GM21423 (cell line): Measurements from ENCODE around the gene NOTUM.

Source experiments
- ATAC-seq: cut with Tn5 transposase; IDR thresholded peaks from one replicate; pipeline ENCODE4 v1.9.1; 2021; ENCODE audit warnings: mild to moderate bottlenecking, moderate library complexity; ENCODE audit not compliant: unreplicated experiment

The NOTUM gene

DNA sequence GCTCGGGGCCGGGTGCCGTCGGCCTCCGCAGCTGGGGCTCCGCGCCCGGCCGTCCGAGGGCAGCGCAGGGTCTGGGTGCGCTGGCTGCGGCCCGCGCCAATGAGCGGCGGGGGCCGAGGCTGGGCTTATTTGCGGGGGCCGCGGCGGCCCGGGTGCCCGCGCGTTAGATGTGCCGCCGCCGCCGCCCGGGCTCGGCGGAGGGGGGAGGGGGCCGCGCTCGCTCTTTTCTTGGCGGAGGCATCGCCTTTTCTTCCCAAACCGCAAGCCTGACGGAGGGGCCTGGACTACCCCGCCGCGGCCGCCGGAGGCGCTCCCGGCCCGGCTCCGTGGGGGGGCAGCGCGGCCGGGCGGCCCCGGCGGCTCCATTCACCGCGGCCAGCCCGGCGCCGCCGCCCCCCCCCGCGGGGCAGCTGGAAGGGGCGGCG, at the start of gene NOTUM:
Gene NOTUM, minus strand, starts transcription at position 101 of the 425 bp plus-strand sequence. CDS start 278 bp downstream, outside the sequence.
- ATAC-seq: no peak

DNA sequence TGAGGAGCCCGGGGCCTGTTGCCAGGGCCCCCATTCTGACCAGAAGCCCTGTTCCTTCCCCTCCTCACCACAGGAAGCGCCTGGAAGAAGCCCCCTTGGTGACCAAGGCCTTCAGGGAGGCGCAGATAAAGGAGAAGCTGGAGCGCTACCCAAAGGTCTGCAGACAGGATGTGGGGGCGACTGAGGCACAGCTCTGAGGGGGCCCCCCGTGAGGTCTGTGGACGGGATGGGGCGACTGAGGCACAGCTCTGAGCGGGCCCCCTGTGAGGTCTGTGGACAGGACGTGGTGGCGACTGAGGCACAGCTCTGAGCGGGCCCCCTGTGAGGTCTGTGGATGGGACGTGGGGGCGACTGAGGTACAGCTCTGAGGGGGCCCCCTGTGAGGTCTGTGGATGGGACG, 48.4 kb upstream of the NOTUM start:
- no peak for ATAC-seq

- no peak for ATAC-seq
Measured at GRCh38 chr17:82008941-82009405, 48.0 kb upstream of the NOTUM start.

- ATAC-seq: no peak
Measured at GRCh38 chr17:82008258-82008940, 47.4 kb upstream of the NOTUM start.

DNA sequence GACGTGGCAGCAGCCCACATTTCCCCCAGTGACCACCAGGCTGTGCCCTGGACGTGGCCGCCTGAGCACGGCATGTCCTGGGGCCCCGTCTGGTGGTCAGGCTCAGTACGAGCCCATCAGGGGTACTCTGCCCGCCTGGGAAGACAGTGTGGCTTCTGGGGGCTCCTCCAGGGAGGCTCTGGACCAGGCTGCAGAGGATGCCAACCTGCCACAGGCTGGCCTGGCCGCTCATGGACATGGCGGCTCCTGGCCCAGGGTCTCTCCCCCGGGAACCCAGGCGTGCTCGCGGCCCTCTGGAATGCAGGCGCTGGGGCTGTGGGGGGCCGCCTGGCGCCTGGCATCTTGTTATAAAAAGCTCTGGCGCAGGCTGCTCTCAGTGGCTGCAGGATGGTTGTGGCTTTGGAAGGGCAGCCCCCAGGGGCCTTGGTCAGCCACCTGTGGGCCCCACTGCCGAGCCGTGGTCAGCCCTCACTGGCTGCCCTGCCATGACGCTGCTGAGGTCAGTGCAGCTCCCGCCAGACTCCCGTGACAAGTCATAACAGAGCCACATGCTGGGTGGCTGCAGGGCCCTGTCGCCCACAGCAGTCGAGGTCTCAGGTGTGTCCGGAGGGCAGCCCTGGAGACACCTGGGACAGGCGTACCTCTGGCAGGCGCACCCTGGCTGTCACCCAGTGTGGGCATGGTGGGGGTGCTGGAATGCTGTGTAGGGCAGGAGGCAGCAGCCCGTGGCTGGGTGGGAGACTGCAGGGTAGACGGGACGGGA, 46.7 kb upstream of the NOTUM start:
- no peak for ATAC-seq

- no peak for ATAC-seq
Measured at GRCh38 chr17:82007228-82007494, 46.2 kb upstream of the NOTUM start.

DNA sequence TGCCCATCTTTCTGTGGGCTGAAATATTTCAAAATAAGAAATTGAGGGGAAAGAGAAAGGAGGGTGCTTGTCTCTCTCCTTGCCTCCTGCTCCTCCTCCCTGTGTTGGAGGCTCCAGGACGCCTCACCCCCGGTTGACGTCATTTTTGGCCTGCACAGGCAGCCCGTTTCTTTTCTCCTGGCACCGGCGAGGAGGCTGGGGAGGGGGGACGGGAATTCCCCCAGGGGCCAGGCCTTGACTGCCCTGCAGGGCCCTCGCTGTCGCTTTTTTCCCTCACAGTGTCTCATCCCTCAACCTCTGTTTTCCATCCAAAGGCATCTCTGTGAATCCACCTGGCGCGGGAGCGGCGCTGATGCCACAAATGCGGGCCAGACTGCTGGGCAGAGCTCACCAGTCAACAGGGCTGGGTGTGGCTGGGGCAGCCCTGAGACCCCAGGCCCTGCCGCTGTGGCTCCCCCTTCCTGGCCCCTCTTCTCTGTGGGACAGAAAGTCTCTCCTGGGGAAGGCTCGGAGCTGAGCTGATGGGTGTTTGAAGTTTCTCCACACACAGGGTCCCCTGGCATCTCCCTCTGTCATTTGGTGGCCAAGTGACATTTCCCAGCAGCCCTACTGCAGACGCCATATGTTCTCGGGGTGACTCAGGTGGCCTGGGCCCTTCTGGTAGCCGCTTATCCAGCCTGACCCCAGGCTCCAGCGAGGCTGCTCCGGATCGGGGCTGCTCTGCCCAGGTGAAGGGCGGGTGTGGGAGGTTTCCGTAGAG, 45.7 kb upstream of the NOTUM start:
- ATAC-seq: no peak

- ATAC-seq: no peak
Measured at GRCh38 chr17:82005701-82006348, 44.8 kb upstream of the NOTUM start.

GRCh38 chr17:82004517-82005455, 43.8 kb upstream of the NOTUM start:
- ATAC-seq: no peak

- ATAC-seq: no peak
Measured at GRCh38 chr17:82003411-82004381, 42.7 kb upstream of the NOTUM start.

DNA sequence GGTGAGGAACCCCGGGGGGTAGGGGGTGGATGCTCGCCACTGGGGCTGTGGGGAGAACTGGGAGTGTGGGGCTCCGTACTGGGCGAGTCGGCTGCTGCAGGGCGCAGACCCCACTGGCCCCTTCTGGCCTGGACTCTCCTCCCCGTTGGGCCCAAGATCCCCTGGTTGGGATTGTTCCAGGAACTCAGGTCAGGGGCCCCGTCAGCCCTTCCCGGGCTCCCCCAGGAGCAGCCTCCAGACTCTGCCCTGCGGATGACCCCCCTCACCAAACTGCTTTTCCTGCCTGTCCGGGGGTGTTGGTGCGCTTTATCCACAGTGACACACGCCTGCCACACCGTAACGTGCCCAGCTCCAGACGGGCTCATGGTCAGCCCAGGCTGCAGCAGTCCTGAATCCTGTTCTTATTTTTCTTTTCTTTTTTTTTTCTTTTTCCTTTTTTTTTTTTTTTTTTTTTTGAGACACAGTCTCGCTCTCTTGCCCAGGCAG, 40.6 kb upstream of the NOTUM start:
- ATAC-seq: no peak

- ATAC-seq: no peak
Measured at GRCh38 chr17:82000803-82001570, 40.0 kb upstream of the NOTUM start.

DNA sequence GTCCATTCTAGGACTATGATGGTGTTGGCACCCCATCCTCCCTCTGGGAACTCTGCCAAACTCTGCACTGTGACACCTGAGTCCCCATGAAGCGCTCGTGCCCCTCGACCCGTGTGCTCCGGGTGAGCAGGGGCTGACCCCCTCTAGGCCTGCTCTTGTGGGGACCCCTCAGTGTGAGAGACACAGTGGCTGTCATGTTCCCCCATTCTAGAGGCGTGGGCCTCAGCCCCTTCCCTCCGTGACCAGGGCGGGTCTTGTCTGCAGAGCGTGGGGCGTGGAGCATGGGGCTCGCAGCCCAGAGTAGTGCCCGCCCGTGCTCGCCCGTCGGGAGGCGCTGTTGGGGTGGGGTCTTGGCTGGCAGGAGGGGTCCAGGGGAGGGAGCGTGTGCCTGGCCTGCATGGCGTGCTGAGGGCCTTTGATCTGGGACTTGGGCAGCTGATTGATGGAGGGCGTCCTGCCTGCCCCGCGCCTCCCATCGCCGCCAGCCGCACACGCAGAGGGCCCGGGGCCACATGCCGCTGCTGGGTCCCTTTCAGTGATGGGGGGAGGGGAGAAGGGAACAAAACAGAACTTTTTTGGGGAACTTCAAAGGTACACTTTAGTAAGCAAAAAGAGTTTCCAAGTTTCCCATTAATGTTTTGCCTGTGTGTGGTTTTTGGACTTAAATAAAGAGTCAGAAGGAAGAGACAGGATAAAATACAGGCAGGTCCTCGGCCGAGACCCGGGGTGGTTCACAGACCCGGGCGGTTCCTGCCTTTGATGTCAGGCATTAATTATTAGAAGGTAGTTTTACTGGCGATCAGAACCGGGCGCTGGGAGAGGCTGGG, 39.2 kb upstream of the NOTUM start:
- no peak for ATAC-seq

GRCh38 chr17:81999587-81999975, 38.6 kb upstream of the NOTUM start:
- ATAC-seq: no peak

- no peak for ATAC-seq
Measured at GRCh38 chr17:81998691-81999438, 37.9 kb upstream of the NOTUM start.

- ATAC-seq: no peak
Measured at GRCh38 chr17:81998212-81998611, 37.2 kb upstream of the NOTUM start.
